ENCODE measurements around the gene C11orf98. TPM values are rescaled to one million over a fixed set of nuclear protein-coding genes. Genes with fewer than 3 reads are reported as not detected.

The C11orf98 gene
- total RNA-seq, 1 experiment from 2014 or later: 139 TPM

DNA sequence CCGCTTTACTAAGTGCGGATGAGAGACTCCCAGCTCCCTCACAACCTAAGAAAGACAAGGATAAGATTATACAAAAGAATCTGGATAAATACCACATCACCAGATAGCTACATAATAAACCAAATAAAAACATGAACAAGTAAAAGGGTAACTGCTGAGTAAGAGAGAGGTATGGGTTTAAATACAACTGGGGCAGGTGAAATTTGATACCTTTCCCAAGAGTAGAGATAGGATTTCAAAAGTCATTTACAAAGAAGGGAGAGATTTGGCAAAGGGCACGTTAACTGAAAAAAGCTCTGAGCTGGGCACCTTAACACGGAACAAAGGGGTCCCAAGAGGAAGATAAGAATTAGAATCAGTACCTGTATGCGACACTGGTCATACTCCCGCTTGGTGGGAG lies 12.1 kb upstream of the C11orf98 start:
- Histone ChIP-seq H3K18ac (ENCODE audit: insufficient read length, low read depth, low read length) (no peak overlapping the region), H3K23ac (ENCODE audit: insufficient read length, low read depth, low read length) (no peak overlapping the region), H3K14ac (ENCODE audit: insufficient read depth, low read length) (no peak overlapping the region), H3K9me3 (ENCODE audit: control insufficient read depth, low read depth, low read length) (no peaks in the 10 kb centered on the region), H3K56ac (ENCODE audit: insufficient read length, low read depth, low read length) (no peak overlapping the region), H2BK20ac (ENCODE audit: low read depth, low read length, poor library complexity, severe bottlenecking) (no peak overlapping the region), H3T11ph (ENCODE audit: low read length) (no peak overlapping the region), H3K9ac (ENCODE audit: extremely low read depth, insufficient read length, low read length) (no peak overlapping the region), H4K5ac (ENCODE audit: insufficient read length, low read depth, low read length) (no peak overlapping the region), H3K79me2 (ENCODE audit: insufficient read depth, low read length) (no peaks in the 10 kb centered on the region), H2AFZ (ENCODE audit: low read length) (no peak overlapping the region), H2AK5ac (ENCODE audit: insufficient read length, low read length) (no peak overlapping the region), H3K4me2 (ENCODE audit: insufficient read depth, insufficient read length, low read length) (no peak overlapping the region), H4K20me1 (ENCODE audit: control insufficient read depth, insufficient read depth, insufficient read length) (no peaks in the 10 kb centered on the region), H2BK15ac (ENCODE audit: low read depth, low read length) (no peak overlapping the region), H3K4me1 (ENCODE audit: insufficient read depth, low read length) (no peaks in the 10 kb centered on the region), H3K27ac (ENCODE audit: insufficient read length, low read depth, low read length) (no peak overlapping the region), H3K27me3 (ENCODE audit: insufficient read depth, low read length) (no peaks in the 10 kb centered on the region), H2BK120ac (ENCODE audit: low read depth, low read length, poor library complexity, severe bottlenecking) (no peak overlapping the region), H4K91ac (ENCODE audit: insufficient read length, low read depth, low read length) (no peak overlapping the region), H3K79me1 (ENCODE audit: insufficient read depth, low read depth, low read length, poor library complexity, severe bottlenecking) (no peaks in the 10 kb centered on the region), H4K8ac (replicated peaks; ENCODE audit: insufficient read length, low read depth, low read length) (no peak overlapping the region), H2BK12ac (ENCODE audit: insufficient read length, low read depth, low read length) (no peak overlapping the region), H3K4ac (ENCODE audit: low read depth, low read length) (no peak overlapping the region), H3K23me2 (ENCODE audit: insufficient read length, low read depth, low read length, poor library complexity, severe bottlenecking) (peaks cover 8% of the 10 kb centered on the region), H2BK5ac (ENCODE audit: insufficient read length, low read length) (no peak overlapping the region)
- Mint-ChIP-seq H3K27ac (peak overlapping the region in 1 of 3 experiments; percentile 73; a peak in 1 of 7 replicates), H3K4me1 (peaks cover 17 to 29% of the 10 kb centered on the region in 2 experiments), H3K27me3 (ENCODE audit: low read depth) (no peaks in the 10 kb centered on the region), H3K9me3 (0 out of 5 replicates have a peak, but pooled peaks cover 0 to 2% of the 10 kb centered on the region in 2 experiments), H3K4me3 (peak overlapping the region; percentile 85 to 92), H3K36me3 (ENCODE audit: insufficient read depth in 1 of 3, low read depth in 3 of 3) (peaks cover 17 to 49% (median 44%) of the 10 kb centered on the region in 3 experiments; a peak in 6 of 7 replicates)
- no peak for DNase-seq
- WGBS (ENCODE audit: extremely low coverage, insufficient read length, low lambda C conversion rate): no CpG with 5 or more reads among the region's 6 CpGs
- TF ChIP-seq, protein P1, sequence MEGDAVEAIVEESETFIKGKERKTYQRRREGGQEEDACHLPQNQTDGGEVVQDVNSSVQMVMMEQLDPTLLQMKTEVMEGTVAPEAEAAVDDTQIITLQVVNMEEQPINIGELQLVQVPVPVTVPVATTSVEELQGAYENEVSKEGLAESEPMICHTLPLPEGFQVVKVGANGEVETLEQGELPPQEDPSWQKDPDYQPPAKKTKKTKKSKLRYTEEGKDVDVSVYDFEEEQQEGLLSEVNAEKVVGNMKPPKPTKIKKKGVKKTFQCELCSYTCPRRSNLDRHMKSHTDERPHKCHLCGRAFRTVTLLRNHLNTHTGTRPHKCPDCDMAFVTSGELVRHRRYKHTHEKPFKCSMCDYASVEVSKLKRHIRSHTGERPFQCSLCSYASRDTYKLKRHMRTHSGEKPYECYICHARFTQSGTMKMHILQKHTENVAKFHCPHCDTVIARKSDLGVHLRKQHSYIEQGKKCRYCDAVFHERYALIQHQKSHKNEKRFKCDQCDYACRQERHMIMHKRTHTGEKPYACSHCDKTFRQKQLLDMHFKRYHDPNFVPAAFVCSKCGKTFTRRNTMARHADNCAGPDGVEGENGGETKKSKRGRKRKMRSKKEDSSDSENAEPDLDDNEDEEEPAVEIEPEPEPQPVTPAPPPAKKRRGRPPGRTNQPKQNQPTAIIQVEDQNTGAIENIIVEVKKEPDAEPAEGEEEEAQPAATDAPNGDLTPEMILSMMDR (conservative IDR thresholded peaks at IDR 0.05): no peak
